HG02759 (cell line): Measurements from ENCODE around the gene CCDC185.

Source experiments
- ATAC-seq: cut with Tn5 transposase; IDR thresholded peaks from one replicate; pipeline ENCODE4 v1.9.1; 2021; ENCODE audit warnings: mild to moderate bottlenecking, moderate library complexity; ENCODE audit not compliant: unreplicated experiment

The CCDC185 gene

DNA sequence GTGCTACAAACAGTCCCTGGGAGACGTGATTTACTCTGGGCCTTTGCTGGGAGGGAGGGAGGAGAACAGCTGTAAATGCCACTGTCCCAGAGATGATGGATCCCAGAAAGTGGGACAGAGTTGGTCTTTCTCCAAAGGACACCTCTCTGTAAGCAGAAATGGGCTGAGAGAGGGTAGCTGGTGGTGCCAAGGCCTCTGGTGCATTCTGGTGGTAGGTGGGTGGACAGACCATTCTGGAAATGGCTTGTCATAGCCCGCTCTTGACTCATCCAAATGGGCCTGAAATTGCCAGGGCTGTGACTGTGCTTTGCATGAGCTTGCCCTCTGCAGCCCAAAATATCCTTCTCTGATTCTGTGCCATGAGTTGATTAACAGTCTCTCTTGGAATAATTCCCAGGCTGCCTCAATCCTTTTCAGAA lies 36.1 kb downstream of the CCDC185 start:
- no peak for ATAC-seq

DNA sequence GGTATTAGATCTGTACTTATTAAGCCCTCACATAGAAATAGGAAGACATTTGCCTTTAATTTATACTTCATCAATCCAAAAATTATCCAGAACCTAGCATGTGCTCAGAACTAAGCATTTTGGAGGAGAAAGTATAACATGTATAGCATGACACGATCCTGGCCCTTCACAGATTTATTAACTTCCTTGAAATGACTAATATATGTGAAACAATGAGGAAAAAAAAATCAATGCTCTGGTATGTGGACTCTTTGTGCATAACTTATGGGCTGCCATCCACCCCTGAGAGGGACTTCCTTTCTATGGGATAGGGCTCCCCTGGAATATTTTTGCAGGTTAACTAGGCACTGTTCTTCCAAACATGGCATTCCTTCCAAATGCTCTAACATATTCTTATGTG lies 36.6 kb downstream of the CCDC185 start:
- no peak for ATAC-seq

DNA sequence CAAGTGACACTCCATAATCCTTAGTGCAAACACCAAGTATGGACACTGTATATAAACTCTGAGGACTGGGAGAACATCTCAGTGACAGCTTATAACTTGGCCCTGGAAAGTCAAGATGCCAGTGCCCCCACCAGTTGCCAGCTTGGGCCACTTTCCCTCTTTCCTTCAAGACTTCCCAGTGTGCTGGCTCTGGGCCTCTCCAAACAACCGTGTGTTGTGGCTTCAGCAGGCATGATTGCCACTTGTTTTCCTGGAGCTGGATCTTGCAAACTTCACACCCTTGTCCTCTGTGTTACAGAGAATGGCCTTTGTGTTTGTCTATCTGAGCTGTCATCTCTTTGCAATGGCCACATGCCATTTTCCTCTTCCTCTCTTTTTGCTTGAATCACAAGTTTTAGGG lies 37.0 kb downstream of the CCDC185 start:
- ATAC-seq, result no peak

GRCh38 chr1:223437151-223437550 lies 43.9 kb downstream of the CCDC185 start:
- no peak for ATAC-seq

DNA sequence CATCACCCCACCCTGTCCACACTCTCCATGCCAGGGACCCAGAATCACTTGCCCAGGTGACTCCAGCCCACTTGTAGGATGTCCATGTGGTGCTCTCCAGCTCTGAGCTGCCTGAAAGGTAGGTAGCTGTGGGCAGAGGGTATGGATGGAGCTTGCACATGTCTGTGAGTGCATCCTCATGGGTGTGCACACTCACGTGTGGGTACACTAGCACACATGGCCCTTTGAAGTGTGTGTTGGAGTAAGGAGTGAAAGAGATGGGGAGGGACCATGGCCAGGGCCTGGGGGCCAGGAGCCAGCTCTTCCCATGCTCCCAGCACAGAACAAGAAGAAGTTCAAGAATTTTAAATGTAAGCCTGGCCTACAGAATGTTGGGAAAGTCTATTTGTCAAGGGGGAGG lies 50.2 kb downstream of the CCDC185 start:
- ATAC-seq, result no peak

GRCh38 chr1:223444411-223444810 lies 51.2 kb downstream of the CCDC185 start:
- no peak for ATAC-seq
